NT2/D1 (cell line): ENCODE measurements around the gene TENT5D.

Source experiments
- YY1 ChIP-seq: IDR thresholded peaks from 2 replicates; pipeline ENCODE4 v1.6.1; 2011; ENCODE audit not compliant: insufficient read length, insufficient read depth
- ZNF274 ChIP-seq: IDR thresholded peaks from 2 replicates; pipeline ENCODE4 v1.6.1; 2011; ENCODE audit warnings: mild to moderate bottlenecking, low read depth, low read length

GRCh38 chrX:80430826-80431504 lies 10.7 kb downstream of the TENT5D start:
- TF ChIP-seq ZNF274, result no peak
- TF ChIP-seq YY1, result no peak
